C4-2B (cell line): ENCODE data around the gene CTU2.

ENCODE experiments used
- ZFX ChIP-seq: fragments of 450-650 bp; IDR thresholded peaks from 2 replicates; pipeline ENCODE4 v1.6.1; 2017
- TF ChIP-seq, protein P1 (sequence below): fragments of 450-650 bp; conservative IDR thresholded peaks from 2 replicates; pipeline ENCODE4 v1.5.1; 2017; ENCODE audit warnings: mild to moderate bottlenecking

DNA sequence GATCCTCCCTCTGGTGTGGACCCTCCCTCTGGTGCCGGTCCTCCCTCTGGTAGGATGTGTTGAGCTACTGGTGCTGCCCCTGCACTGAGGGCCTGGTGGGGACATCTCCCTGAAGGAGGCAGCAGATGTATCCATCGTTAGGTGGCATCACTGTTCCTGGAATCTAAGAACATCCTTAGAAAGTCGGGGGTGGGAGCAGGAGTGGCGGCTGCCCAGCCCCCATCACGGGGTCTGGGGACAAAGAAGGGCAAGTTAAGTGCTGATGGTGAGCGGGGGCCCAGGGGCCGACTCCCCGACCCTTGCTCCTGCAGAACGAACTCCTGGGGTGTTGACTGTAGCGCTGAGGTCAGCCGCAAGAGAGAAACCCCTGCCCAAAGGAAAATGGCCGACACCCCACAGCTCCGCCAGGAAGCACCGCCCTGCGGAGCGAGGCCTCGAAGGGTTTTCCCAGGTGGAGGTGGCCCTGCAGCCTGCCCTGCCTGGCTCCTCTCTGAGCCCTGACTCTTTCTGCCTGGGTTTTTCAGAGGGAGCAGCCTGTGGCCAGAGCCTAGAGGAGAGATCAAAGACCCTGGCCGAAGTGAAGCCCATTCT, 5.5 kb downstream of the CTU2 start:
- TF ChIP-seq, protein P1, sequence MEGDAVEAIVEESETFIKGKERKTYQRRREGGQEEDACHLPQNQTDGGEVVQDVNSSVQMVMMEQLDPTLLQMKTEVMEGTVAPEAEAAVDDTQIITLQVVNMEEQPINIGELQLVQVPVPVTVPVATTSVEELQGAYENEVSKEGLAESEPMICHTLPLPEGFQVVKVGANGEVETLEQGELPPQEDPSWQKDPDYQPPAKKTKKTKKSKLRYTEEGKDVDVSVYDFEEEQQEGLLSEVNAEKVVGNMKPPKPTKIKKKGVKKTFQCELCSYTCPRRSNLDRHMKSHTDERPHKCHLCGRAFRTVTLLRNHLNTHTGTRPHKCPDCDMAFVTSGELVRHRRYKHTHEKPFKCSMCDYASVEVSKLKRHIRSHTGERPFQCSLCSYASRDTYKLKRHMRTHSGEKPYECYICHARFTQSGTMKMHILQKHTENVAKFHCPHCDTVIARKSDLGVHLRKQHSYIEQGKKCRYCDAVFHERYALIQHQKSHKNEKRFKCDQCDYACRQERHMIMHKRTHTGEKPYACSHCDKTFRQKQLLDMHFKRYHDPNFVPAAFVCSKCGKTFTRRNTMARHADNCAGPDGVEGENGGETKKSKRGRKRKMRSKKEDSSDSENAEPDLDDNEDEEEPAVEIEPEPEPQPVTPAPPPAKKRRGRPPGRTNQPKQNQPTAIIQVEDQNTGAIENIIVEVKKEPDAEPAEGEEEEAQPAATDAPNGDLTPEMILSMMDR, result no peak
- TF ChIP-seq ZFX, result no peak
